HepG2 (cell line): ENCODE measurements around the gene LYPD3.

Experiments
- CREB1 ChIP-seq, 2 experiments: fragments of 450-650 bp in 1 of 2; IDR thresholded peaks; 2 replicates each; pipeline ENCODE4 v1.6.1; 2016 to 2017; ENCODE audit warnings: control low read depth in 1 of 2, mild to moderate bottlenecking in 1 of 2, missing compliant biosample characterization in 1 of 2, missing genetic modification characterization in 1 of 2
- CTCF ChIP-seq: sonication (generic); formaldehyde crosslinking; IDR thresholded peaks from 2 replicates; pipeline ENCODE4 v1.5.0; 2020; ENCODE audit warnings: mild to moderate bottlenecking, missing genetic modification reagents, moderate library complexity
- MEIS1 ChIP-seq: sonication (generic); formaldehyde crosslinking; IDR thresholded peaks from 2 replicates; pipeline ENCODE4 v1.9.0; 2021; ENCODE audit warnings: mild to moderate bottlenecking, missing genetic modification reagents, moderate library complexity, borderline replicate concordance
- POLR2A ChIP-seq, 2 experiments: IDR thresholded peaks; 2 replicates each; pipeline ENCODE4 v1.6.1; 2011; ENCODE audit warnings: low read depth in 2 of 2, low read length in 2 of 2, mild to moderate bottlenecking in 1 of 2, moderate library complexity in 1 of 2; ENCODE audit not compliant: insufficient read depth in 1 of 2
- SP1 ChIP-seq, 2 experiments: fragments of 450-650 bp in 1 of 2; sonication (generic) in 1 of 2; formaldehyde crosslinking in 1 of 2; IDR thresholded peaks; 2 replicates each; pipeline versions ENCODE4 v1.4.0 to v1.6.1; 2016 to 2020; ENCODE audit warnings: missing genetic modification reagents in 1 of 2
- ZFP36 ChIP-seq: fragments of 150-350 bp; IDR thresholded peaks from 2 replicates; pipeline ENCODE4 v1.6.1; 2018; ENCODE audit warnings: borderline replicate concordance, low read length, low read depth; ENCODE audit not compliant: partially characterized antibody
- ZNF225 ChIP-seq: sonication (generic); formaldehyde crosslinking; IDR thresholded peaks from 2 replicates; pipeline ENCODE4 v1.4.0; 2020; ENCODE audit warnings: mild to moderate bottlenecking, missing genetic modification reagents
- ZNF3 ChIP-seq: IDR thresholded peaks from 2 replicates; pipeline ENCODE4 v1.7.0; 2017; ENCODE audit warnings: inconsistent platforms
- TF ChIP-seq, protein P1 (sequence below): sonication (generic); formaldehyde crosslinking; IDR thresholded peaks from 2 replicates; pipeline ENCODE4 v1.8.0; 2023; ENCODE audit warnings: mild to moderate bottlenecking, missing genetic modification reagents

DNA sequence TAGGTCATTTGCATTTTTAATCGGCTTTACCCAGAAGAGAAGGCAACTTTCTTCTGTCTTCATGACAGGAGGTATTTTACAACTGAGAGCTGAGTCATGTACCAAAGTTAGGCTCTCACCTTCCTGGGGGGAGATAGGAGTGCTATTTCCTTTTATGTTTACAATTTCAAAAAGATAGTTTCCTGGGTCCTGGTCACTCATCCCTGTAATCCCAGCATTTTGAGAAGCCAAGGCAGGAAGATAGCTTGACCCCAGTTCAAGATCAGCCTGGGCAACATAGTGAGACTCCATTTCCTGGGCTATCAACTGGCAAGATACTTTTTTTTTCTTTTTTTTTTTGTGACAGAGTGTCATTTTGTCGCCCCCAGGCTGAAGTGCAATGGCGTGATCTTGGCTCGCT lies 7.6 kb downstream of the LYPD3 start:
- TF ChIP-seq ZNF3 (CRISPR knock-in tag) (no peak), ZFP36 (no peak), CREB1 (IDR thresholded peaks at IDR 0.05) (no peak), CREB1 (CRISPR knock-in tag; IDR thresholded peaks at IDR 0.05) (no peak), CTCF (CRISPR knock-in tag) (no peak), POLR2A (IDR thresholded peaks at IDR 0.05; ENCODE audit: insufficient read depth in 1 of 2, low read depth in 2 of 2, low read length in 2 of 2) (no peak), SP1 (IDR thresholded peaks at IDR 0.05) (no peak), SP1 (CRISPR knock-in tag; IDR thresholded peaks at IDR 0.05) (no peak), ZNF225 (CRISPR knock-in tag) (no peak), MEIS1 (CRISPR knock-in tag) (no peak)
- TF ChIP-seq, protein P1, sequence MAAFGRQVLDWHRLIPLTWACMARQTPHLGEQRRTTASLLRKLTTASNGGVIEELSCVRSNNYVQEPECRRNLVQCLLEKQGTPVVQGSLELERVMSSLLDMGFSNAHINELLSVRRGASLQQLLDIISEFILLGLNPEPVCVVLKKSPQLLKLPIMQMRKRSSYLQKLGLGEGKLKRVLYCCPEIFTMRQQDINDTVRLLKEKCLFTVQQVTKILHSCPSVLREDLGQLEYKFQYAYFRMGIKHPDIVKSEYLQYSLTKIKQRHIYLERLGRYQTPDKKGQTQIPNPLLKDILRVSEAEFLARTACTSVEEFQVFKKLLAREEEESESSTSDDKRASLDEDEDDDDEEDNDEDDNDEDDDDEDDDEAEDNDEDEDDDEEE (CRISPR knock-in tag) = no peak
